Astrocyte of the spinal cord (primary cell): Measurements from ENCODE around the gene CLPSL2.

Experiments used
- DNase-seq: peaks from one replicate; pipeline ENCODE4 v3.0.0; 2011; ENCODE audit warnings: low read depth, low spot score
- H3K4me3 ChIP-seq: 2 replicates; pipeline ENCODE4 v1.5.1; 2011; ENCODE audit warnings: low read depth, mild to moderate bottlenecking, low read length, moderate library complexity
- in situ Hi-C: cut with HindIII; loops from 2 replicates; pipeline ENCODE4 v1.10.0; 2017; ENCODE audit warnings: low sequenced_read_pairs
- TF ChIP-seq, protein P1 (sequence below): IDR thresholded peaks from 2 replicates; pipeline ENCODE4 v1.5.1; 2012; ENCODE audit warnings: low read depth, mild to moderate bottlenecking, low read length, inconsistent platforms

The CLPSL2 gene

GRCh38 chr6:35823601-35824000 lies 47.2 kb downstream of the CLPSL2 start:
- in situ Hi-C loops, result no loop called here
- no peak for DNase-seq
- H3K4me3 ChIP-seq, result no peak overlapping the region
- TF ChIP-seq, protein P1, sequence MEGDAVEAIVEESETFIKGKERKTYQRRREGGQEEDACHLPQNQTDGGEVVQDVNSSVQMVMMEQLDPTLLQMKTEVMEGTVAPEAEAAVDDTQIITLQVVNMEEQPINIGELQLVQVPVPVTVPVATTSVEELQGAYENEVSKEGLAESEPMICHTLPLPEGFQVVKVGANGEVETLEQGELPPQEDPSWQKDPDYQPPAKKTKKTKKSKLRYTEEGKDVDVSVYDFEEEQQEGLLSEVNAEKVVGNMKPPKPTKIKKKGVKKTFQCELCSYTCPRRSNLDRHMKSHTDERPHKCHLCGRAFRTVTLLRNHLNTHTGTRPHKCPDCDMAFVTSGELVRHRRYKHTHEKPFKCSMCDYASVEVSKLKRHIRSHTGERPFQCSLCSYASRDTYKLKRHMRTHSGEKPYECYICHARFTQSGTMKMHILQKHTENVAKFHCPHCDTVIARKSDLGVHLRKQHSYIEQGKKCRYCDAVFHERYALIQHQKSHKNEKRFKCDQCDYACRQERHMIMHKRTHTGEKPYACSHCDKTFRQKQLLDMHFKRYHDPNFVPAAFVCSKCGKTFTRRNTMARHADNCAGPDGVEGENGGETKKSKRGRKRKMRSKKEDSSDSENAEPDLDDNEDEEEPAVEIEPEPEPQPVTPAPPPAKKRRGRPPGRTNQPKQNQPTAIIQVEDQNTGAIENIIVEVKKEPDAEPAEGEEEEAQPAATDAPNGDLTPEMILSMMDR, result no peak

- DNase-seq, result no peak
- in situ Hi-C loops, result no loop called here
- TF ChIP-seq, protein P1, result no peak
- no peak overlapping the region for H3K4me3 ChIP-seq
Measured at GRCh38 chr6:35824552-35825192, 48.3 kb downstream of the CLPSL2 start.
